Measurements from ENCODE around the gene RPL19.

Gene RPL19

GRCh38 chr17:39193346-39193745, 6.7 kb upstream of the RPL19 start:
- FAIRE-seq (no peak), DNase-seq (ENCODE audit: insufficient read length, low spot score) (no peak)
- TF ChIP-seq, protein P1, sequence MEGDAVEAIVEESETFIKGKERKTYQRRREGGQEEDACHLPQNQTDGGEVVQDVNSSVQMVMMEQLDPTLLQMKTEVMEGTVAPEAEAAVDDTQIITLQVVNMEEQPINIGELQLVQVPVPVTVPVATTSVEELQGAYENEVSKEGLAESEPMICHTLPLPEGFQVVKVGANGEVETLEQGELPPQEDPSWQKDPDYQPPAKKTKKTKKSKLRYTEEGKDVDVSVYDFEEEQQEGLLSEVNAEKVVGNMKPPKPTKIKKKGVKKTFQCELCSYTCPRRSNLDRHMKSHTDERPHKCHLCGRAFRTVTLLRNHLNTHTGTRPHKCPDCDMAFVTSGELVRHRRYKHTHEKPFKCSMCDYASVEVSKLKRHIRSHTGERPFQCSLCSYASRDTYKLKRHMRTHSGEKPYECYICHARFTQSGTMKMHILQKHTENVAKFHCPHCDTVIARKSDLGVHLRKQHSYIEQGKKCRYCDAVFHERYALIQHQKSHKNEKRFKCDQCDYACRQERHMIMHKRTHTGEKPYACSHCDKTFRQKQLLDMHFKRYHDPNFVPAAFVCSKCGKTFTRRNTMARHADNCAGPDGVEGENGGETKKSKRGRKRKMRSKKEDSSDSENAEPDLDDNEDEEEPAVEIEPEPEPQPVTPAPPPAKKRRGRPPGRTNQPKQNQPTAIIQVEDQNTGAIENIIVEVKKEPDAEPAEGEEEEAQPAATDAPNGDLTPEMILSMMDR (IDR thresholded peaks at IDR 0.05; ENCODE audit: insufficient read depth, missing control alignments) = no peak

DNA sequence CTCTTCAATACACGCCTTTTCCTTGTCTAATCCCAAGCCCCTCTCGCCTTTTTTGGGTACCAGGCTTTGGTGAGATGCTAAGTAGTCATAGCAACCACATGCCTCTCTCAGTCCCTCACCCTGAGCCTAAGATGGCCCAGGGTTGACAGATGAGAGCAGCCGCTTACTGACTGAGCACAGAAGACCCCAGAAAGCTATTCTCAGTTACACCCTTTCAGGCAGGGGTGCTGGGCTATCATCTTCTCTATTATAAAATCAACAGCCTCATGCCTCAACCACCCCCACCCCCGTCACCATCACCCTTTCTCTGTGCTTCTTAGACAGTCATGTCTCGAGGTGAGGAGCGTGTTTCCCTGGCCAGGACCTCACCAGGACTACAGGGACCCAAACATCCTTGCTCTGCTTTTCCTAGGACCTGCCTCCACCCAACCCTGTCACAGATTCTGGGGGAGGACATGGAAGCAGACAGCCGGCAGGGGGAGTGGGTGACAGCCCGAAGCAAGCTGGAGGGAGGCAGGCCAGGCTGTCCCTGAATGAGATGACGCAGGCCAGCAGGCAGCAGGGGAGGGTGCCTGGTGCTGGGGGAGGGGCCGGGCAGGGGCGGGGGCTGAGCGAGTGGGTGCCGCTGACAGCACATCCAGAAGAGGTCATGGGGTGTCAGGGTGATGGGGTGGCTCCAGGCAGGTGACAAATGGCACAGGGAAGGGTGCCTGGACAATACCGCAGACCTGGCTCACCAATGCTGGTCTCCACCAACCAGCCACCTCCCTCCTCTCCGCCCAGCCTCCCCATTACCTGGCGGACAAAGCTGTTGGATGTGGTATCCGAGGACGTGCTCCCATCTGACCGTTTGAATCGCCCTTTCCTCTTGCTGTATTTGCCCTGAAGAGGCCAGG, 5.7 kb upstream of the RPL19 start:
- DNase-seq (ENCODE audit: insufficient read length, low spot score) = no peak
- FAIRE-seq = no peak

DNA sequence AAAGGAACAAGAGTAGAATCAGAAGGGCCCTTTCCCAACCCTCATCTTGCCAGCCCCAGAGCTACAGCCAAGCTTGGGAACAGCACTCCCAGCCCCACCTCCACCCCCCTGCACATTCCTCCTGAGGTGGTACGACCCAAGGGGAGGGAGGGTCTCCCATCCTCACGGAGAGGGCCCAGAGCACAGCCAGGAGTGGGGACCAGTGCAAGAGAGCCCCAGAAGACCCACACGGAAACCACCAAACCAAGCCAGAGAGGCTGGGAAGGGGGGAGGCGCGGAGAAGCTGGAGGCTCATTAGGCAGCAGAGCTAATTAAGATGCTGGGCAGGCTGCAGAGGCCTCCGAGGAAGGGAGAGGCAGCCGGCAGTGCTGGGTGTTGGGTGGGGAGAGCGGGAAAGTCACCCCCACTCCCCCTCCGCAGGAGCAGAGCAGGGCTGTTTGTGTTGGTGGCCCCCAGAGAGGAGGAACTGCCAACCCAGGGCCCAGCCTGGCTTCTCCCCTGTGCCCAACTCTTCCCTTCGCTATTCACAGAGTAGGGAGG, 5.0 kb upstream of the RPL19 start:
- TF ChIP-seq, protein P1 (IDR thresholded peaks at IDR 0.05; ENCODE audit: insufficient read depth, missing control alignments) = no peak
- DNase-seq (ENCODE audit: insufficient read length, low spot score) = no peak
- FAIRE-seq = no peak

More for the DNA sequence above, 5.7 kb upstream of the RPL19 start:
- TF ChIP-seq, protein P1 (IDR thresholded peaks at IDR 0.05; ENCODE audit: insufficient read depth, missing control alignments) = peak; percentile 33

- TF ChIP-seq, protein P1 (IDR thresholded peaks at IDR 0.05; ENCODE audit: insufficient read depth, missing control alignments) = no peak
- FAIRE-seq = no peak
- DNase-seq (ENCODE audit: insufficient read length, low spot score) = no peak
Measured at GRCh38 chr17:39195568-39196160, 4.4 kb upstream of the RPL19 start.

- no peak for FAIRE-seq
Measured at GRCh38 chr17:39196241-39196807, 3.8 kb upstream of the RPL19 start.

DNA sequence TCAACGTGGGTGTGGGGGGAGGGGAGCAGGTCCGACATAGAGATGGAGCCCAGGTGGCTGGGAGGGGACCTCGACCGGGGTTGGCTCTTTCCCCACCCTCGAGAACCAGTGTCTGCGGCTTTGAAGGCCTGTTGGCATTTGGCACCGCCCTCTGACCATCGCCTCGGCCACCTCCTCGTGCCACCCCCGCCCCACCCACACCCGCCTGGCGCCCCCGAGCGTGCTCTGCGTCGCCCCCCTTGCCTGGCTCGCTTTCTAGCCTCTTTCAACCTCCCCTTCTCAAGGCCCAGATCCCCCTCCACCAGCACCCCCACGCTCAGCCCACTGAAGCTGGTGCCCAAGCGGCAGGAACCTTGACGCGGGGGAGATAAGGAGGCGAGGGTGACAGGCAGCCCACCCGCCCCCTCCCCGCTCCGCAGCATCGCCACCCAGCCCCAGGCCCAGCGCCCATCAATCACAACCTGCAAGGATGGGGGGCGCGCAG, 3.2 kb upstream of the RPL19 start:
- TF ChIP-seq, protein P1 (IDR thresholded peaks at IDR 0.05; ENCODE audit: insufficient read depth, missing control alignments) = no peak
- DNase-seq (ENCODE audit: insufficient read length, low spot score) (peak; percentile 44), FAIRE-seq (no peak)

More at GRCh38 chr17:39196241-39196807, 3.8 kb upstream of the RPL19 start:
- no peak for DNase-seq (ENCODE audit: insufficient read length, low spot score)
- TF ChIP-seq, protein P1 (IDR thresholded peaks at IDR 0.05; ENCODE audit: insufficient read depth, missing control alignments) = no peak

All from D721Med (cell line).